LNCaP clone FGC (cell line): ENCODE results near the gene SARDH.
"Not testable (repeated sequence)": the region's sequence is repeated elsewhere in the genome, so short reads cannot be mapped to it uniquely, and the experiment has no call there.

Experiments used
- DNase-seq: peaks from one replicate; pipeline ENCODE4 v3.0.0-alpha.2; 2011; ENCODE audit warnings: low read depth
- H3K4me3 ChIP-seq: 2 replicates; pipeline ENCODE4 v1.5.1; 2011; ENCODE audit warnings: mild to moderate bottlenecking, low read depth, low read length, control low read depth
- TF ChIP-seq, protein P1 (sequence below): IDR thresholded peaks from 2 replicates; pipeline ENCODE4 v1.5.1; 2012; ENCODE audit warnings: mild to moderate bottlenecking; ENCODE audit not compliant: control insufficient read depth, insufficient read depth; ENCODE audit errors: extremely low read depth

SARDH gene

DNA sequence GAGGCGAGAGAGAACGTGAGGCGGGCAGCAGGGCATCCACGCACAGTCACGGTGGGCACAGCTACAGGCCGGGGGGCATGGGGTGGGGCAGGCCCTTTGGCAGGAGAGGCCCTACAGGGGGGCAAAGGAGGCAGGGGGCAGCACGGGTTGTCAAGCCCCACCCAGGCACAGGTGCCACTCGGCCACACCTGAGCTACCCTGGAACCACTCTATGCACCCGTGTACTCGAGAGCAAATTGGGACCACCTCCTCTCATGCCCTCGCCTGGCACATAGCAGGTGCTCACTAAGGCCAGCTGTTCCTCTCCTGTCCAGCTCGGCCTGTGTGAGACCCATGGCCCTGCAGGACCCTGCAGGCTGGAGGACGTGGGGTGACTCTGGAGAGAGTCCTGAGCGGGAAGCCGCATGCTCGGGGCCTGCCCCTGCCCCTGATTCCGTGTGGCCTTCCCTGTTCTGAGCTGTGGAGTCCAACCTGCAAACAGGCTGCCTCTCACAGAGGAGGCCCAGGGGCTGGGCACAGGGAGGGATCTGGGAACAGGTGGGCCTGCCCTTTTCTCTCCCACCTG lies 31.4 kb upstream of the SARDH start:
- TF ChIP-seq, protein P1, sequence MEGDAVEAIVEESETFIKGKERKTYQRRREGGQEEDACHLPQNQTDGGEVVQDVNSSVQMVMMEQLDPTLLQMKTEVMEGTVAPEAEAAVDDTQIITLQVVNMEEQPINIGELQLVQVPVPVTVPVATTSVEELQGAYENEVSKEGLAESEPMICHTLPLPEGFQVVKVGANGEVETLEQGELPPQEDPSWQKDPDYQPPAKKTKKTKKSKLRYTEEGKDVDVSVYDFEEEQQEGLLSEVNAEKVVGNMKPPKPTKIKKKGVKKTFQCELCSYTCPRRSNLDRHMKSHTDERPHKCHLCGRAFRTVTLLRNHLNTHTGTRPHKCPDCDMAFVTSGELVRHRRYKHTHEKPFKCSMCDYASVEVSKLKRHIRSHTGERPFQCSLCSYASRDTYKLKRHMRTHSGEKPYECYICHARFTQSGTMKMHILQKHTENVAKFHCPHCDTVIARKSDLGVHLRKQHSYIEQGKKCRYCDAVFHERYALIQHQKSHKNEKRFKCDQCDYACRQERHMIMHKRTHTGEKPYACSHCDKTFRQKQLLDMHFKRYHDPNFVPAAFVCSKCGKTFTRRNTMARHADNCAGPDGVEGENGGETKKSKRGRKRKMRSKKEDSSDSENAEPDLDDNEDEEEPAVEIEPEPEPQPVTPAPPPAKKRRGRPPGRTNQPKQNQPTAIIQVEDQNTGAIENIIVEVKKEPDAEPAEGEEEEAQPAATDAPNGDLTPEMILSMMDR, result no peak
- H3K4me3 ChIP-seq, result no peak overlapping the region
- no peak for DNase-seq

DNA sequence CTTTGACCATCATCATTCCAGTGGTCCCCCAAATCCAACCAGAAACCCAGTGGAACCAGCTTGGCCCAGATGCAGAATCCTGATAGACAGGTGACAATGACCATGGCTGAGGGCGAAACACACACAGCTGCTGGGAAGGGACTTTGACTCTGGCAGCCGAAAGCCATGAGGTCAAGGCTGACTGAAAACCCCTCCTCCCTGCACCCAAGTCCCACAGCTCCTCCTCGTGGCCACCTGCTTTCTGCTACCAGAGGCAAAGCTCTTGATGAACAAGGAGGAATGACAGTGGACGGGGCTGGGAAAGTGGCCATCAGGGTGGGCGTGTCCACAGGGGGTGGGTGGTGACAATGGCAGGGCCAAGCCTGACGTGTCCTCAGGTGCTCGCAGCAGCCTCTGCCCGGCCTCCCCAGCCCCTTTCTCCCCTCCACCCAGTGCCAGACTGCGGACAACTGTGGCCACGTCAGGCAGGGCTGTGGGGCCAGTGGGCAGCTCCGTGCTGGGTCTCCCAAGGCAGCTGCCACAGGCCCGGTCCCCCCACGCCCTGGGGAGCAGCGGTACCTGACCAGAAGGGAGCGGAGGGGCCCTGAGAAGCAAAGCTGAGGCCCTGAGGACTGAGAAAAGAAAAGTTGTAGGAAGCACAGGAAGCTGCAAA lies 30.8 kb upstream of the SARDH start:
- TF ChIP-seq, protein P1, result 0 out of 2 replicates have a peak, but pooled peaks have one; percentile 3
- H3K4me3 ChIP-seq, result no peak overlapping the region
- no peak for DNase-seq

DNA sequence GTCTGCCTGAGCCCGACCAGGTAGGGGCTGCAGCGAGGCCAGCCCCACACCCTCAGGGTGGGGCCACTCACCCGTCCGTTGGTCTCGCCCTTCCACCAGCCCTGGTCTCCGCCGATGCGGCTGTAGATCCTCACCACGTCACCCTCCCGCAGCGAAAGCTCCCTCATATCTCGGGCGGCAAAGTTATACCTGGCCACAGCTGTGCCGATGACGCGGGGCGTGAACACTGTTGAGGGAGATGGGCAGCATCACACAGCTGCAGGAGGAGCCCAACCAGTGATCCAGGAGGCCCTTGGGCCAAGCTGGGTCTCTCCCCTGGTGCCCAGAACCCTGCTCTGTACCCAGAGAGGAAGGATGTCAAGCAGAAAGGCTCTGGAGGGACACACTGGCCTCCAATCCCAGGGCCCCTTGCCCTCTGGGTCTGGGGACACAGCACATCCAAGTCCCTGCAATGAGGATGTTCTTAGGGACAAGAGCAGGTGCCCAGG lies 30.3 kb upstream of the SARDH start:
- DNase-seq, result no peak
- TF ChIP-seq, protein P1, result no peak
- no peak overlapping the region for H3K4me3 ChIP-seq

DNA sequence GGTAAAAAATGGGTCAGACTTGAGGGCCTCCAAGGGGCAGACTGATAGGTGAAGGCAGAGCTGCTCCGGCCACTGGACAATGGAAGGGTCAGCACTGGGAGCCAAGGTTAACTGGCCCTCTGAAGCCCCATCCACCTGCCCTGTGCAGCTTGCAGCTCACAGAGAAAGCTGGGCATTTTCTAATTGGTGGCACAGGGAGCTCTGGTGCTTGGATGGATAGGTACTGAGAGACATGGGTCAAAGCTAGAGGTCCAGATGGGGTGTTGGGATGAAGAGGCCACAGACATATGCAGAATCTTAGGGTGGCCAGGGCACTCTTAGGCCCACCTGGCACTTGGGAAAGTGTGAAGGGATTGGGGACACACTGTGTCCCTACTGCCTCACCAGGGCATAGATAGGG lies 29.5 kb upstream of the SARDH start:
- no peak for DNase-seq
- TF ChIP-seq, protein P1, result no peak
- no peak overlapping the region for H3K4me3 ChIP-seq

DNA sequence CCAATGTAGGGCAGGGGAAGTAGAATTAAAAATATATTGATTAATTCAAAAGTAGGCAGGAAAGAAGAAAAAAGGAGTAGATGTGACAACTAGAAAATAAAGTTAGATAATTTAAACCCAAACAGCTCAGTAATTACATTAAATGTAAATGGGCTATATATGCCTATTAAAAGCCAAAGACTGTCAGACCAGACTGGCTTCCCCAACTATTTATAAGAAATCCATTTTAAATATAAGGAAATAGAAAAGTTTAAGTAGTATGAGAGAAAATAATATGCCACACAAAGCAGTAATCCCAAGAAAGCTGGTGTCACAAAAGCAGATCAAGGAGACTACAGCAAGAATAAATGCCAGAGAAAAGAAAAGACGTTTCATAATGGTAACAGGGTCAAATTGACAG lies 28.9 kb upstream of the SARDH start:
- no peak overlapping the region for H3K4me3 ChIP-seq
- DNase-seq, result no peak
- TF ChIP-seq, protein P1, result no peak

DNA sequence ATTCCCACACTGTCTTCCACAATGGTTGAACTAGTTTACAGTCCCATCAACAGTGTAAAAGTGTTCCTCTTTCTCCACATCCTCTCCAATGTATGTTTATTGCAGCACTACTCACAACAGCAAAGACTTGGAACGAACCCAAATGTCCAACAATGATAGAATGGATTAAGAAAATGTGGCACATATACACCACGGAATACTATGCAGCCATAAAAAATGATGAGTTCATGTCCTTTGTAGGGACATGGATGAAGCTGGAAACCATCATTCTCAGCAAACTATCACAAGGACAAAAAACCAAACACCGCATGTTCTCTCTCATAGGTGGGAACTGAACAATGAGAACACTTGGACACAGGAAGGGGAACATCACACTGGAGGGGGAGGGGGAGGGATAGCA lies 28.1 kb upstream of the SARDH start:
- not testable (repeated sequence) for H3K4me3 ChIP-seq, DNase-seq

DNA sequence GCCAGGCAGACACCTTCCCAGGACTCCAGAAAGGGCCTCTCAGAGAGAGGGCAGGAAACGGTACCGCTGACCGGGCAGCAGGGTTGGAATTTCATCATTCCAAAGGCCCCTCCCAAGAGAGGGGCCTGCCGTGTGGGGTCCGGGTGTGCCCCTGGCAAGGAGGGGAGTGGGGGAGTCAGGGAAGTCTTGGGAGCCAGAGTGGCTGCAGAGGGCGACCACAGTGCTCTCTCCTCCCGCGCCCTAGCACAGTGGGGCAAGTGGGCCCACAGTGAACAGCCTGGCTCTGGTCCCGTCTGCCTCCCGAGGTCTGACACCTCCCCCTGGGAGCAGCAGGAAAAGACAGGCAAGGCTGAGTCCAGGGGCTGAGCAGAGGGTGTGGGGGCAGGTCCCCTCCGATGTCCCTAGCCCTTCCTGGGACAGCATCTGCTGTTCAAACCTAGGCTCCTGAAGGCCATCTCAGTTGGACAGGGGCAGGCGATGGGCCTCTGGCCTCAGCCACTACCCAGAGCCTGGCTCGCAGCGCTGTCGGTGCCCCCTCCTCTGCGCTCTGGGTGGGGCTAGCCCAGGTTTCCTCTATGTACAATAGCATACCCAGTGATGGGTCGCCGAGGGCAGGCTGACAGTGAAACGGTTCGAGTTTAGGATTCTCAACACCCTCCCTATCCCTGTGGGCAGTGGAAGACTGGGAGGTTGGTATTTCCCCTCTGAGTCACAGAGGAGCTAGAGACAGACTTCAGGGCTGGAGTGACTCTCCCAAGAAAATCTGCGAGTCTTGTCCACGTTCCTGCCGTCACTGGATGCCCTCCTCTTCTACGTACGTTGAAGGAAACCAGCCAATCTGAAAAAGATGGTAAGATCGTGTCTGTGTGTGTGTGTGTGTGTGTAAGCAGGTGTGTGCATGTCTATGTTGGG lies 25.4 kb upstream of the SARDH start:
- TF ChIP-seq, protein P1, result no peak
- DNase-seq, result no peak
- H3K4me3 ChIP-seq, result no peak overlapping the region
